ENCODE data around the gene ST3GAL5. TPM values are rescaled to one million over a fixed set of nuclear protein-coding genes. Genes with fewer than 3 reads are reported as not detected.
A peak's percentile ranks its signal among the peaks of the same experiment; 100 is the strongest.
"Not testable (repeated sequence)": the region's sequence is repeated elsewhere in the genome, so short reads cannot be mapped to it uniquely, and the experiment has no call there.

Gene ST3GAL5
- total RNA-seq, 1 experiment from 2014 or later, result 17.7 TPM

DNA sequence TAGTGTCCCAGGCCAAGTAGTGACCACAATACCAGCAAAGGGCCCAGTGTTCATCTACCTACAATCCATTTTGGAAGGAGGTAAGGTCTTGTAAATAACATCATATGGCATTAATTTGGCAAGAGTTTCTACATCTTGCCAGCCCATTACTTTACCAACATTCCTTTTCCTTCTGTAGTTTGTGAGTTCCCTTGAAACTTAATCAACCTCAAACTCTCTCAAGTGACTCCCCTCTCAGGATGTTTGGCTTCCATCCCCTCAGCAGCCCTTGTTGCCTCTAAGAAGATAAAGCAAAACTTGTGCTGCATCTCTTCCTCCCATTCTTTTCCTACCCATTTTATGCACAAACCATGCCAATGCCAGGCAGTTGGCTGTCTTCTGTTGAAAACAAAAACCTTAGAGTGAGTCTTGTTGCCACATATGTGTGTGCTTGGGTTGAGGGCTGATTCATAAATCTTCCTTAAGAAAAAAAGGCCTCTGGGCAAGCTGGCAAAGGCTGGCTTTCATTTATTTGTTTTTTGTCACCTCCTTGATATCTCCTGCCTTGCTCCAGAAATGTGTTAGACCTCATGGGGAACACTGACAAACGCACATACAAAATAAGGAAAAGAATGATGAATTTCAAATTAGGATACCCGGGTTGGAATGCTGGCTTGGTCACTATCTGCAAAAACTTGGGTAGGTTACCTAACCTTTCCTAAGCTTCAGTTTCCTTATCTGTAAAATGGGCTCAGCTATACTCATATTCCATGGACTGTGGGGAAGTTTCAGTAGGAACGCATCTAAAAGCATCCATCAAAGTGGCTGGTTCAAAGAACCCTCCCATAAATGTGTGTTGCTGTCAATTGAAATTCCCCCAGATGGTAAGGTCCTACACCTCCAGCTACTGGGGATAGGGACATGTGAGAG lies 29.4 kb upstream of the ST3GAL5 start:
- no peak for DNase-seq (ENCODE audit: low spot score)

DNA sequence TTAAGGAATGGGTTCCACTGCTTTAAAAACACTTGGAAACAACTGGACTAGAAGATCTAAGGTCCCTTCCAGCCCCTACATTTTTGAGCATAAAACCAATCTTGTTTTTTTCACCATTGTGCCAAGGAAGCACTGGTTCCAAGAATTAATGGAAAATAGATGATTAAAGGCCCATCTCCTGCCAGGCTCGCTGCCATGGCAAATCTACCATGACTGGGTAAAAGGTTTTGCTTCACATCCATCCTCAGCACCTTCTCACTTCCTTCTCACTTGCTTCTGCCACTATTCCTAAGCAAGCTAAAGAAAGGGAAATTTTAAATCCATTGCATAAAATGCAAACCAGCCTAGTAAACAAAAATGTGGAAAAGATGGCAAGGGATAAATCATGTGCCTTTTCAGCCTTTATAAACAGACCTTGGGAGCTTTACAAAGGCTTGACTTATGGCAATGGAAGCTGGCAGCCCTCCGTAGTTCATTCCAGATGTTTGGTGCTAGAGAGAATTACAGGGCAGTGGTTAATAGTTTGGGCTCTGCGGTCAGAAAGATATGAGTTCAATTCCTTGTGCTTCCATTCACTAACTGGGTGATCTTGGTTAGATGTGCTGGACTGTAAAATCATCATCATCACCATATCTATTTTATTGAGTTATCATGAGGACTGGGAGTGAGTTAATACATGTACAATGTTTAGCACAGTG lies 27.0 kb upstream of the ST3GAL5 start:
- DNase-seq (ENCODE audit: low spot score), result no peak

GRCh38 chr2:85914922-85915321 lies 26.1 kb upstream of the ST3GAL5 start:
- DNase-seq (ENCODE audit: low spot score), result no peak

DNA sequence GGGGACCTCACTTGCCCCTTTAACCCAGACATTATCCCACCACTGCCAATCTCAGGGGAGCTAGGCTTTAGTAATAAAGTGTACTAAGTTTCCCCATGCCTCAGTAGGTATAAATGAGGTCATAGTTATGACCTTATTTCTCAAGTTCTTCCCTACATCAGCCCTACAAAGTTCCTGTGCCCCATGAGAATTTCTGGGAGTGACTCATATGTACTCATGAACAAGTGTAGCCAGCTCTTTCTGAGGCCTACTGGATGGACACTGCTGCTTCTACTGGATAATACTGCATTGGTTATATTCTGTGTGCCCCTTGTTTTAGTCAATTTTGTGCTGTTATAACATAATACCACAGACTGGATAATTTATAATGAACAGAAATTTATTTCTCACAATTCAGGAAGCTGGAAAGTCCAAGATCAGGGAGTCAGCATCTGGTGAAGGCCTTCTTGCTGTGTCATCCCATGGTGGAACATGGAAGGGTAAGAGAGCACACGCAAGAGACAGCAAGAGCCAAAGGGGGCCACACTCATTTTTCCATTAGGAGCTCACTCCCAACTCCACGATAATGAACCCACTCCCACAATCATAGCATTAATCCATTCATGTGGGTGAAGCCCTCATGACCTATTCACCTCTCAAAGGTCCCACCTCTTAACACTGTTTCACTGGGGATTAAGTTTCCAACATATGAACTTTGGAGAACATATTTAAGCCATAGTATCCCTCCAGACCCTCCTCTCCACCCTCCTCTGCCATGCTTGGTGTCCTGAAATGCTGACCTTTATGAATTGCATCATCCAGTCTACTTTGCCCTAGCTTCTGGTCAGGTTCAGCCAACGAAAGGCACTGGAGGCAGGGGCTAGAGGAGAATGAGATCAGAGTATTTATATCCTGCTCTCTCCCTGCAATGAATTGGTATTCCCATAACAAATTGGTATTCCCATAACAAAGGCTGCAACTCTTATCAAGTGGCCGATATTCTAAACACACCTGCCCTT lies 25.4 kb upstream of the ST3GAL5 start:
- no peak for DNase-seq (ENCODE audit: low spot score)

- peak; percentile 89 for DNase-seq (ENCODE audit: low spot score)
Measured at GRCh38 chr2:85911814-85912692, 23.3 kb upstream of the ST3GAL5 start.

DNA sequence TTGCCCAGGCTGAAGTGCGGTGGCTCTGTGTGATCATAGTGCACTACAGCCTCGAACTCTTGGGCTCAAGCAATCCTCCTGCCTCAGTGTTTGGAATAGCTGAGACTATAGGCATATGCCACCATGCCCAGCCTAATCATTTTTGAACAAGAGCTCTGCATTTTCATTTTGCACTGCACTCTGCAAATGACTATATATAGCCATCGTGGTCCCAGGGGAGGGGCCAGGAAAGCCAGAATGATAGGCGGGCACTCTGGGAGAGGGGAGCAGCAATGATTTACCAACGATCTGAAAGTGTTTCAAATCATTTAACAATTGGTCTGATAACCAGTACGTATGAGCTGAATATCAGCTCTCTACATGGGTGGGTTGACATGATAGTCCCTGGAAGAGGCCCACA lies 22.3 kb upstream of the ST3GAL5 start:
- DNase-seq (ENCODE audit: low spot score), result no peak

GRCh38 chr2:85909005-85909404 lies 20.2 kb upstream of the ST3GAL5 start:
- no peak for DNase-seq (ENCODE audit: low spot score)

DNA sequence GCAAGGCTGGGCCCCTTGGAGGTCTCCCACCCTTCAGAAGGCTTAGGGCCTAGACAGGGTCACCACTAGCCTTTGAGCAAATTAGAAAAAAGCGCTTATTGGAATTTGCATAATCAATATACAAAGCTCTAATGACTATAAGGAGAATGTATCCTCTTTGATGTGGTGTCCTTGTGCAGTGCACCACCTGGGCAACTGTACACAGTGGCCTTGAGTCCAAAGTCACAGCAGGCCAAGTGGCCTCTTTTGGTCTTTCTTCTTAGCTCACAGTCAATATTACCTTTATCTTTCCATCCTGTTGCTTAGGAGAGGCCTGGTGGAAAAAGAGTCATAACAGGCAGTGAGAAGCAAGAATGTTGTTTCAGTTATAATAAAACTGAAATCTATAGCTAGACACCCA lies 19.7 kb upstream of the ST3GAL5 start:
- DNase-seq (ENCODE audit: low spot score), result no peak

DNA sequence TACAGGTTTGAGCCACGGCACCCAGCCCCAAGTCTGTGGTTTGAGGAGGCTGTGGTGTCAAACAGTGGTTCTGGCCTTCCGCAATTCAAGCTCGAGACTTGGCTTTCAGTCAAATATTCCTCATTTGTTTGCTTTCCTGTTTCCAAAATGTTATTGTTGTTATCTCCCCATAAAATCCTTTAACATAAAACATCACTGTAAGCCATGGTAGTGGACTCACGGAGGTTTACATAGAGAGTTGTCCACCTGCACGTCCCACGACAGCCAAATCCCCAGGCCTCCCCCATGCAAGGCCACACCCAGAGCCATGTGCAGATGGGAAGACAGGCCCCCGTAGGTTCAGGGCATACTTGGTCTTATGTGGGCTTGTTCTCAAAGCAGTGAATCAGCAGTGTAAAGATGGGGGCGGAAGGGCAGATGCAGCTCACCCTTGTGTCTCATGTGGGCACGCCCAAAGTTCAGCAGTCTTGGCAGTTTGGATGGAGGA lies 18.9 kb upstream of the ST3GAL5 start:
- no peak for DNase-seq (ENCODE audit: low spot score)

- DNase-seq (ENCODE audit: low spot score), result no peak
Measured at GRCh38 chr2:85906748-85907147, 18.0 kb upstream of the ST3GAL5 start.

DNA sequence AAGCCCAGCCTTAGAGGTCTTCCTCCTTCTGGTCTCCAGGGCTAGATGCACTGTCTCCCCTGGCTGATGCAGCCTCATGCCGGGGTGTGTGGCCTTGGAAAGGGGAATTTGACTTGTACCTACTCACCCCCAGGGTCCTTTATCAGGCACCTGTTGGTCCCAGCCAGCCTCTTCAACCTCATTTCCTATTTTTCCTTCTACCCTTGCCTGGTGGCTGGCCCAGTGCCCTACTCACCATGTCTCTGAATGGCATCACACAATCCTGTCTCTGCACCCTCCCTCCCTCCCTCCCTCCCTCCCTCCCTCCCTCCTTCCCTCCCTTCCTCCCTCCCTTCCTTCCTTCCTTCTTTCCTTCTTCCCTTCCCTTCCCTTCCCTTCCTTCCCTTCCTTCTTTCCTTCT lies 17.1 kb upstream of the ST3GAL5 start:
- no peak for DNase-seq (ENCODE audit: low spot score)

DNA sequence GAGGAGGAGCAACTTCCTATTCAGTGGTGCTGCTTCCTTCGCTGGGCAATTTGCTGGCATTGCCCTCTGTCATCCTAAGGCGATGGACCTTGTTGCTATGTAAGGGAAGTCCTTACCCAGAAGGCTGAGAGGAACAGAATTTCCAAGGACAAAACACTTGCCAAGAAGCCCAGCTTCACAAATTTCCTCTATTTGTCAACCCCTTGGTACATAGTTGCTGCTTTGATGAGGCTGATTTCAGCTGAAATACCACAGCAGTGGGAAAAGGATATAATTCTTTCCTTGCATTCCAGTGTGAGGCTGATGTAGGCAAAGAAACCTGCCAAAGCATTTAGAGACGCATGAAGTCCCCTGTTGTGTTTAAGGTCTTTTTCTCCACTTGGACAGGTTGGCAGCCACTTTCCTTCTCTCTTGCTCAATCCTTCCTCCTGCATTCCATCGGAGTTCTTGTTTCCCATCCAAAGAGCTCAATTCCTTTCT lies 16.4 kb upstream of the ST3GAL5 start:
- no peak for DNase-seq (ENCODE audit: low spot score)

GRCh38 chr2:85903849-85904248 lies 15.1 kb upstream of the ST3GAL5 start:
- DNase-seq (ENCODE audit: low spot score), result no peak

DNA sequence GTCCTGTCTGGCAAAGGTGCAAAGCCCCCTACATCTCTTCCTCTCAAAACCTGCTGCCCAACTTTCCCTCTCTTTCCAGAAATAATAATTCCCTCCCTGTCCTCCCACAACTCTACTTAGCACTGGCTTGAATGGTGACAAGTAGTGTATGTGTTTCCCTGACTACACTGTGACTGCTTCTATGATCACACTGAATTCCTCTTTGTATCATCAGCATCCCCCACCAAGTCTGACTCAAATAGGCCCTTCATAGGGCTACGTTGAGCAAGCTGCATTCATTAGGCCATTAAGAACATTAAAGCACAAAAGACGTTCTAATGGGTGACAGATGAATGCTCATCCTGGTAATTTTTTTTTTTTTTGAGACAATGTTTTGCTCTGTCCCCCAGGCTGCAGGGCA lies 13.7 kb upstream of the ST3GAL5 start:
- DNase-seq (ENCODE audit: low spot score), result no peak

DNA sequence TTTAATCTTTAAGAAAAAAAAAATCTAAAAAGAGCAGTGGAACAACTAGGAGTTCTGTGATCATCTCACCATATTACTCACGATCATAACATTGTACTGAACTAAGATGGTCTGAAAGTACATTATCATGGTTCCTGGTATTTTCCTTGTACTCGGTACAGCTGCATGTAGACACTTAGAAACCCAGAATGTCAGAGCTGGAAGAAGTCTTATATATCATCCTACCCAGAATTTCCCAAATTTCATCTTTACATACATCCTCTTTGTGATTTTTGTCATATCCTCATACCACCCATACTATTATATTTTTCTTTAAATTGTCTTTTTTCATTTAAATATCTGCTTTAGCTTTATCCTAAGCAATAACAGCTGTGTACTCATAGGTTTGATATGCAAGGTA lies 12.4 kb upstream of the ST3GAL5 start:
- no peak for DNase-seq (ENCODE audit: low spot score)

- no peak for DNase-seq (ENCODE audit: low spot score)
Measured at GRCh38 chr2:85900366-85900765, 11.6 kb upstream of the ST3GAL5 start.

DNA sequence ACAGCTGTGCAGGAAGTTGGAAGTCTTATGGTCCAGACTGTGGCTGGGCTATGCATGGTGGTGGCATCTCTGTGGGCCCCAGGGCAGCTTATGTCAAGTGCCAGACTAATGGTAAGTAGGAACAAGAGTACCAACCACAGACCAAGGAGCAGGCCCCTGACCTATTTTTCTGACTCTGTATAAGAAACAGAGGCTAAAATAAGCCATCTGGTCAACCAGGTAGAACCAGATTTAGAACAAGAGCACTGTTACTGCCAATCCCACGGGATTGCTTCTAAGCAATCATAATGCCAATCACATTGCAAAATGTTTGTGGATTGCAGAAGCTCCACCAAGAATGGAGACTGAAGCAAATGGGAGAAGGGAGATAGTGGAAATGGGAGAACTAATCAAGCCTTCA lies 11.1 kb upstream of the ST3GAL5 start:
- DNase-seq (ENCODE audit: low spot score), result no peak

DNA sequence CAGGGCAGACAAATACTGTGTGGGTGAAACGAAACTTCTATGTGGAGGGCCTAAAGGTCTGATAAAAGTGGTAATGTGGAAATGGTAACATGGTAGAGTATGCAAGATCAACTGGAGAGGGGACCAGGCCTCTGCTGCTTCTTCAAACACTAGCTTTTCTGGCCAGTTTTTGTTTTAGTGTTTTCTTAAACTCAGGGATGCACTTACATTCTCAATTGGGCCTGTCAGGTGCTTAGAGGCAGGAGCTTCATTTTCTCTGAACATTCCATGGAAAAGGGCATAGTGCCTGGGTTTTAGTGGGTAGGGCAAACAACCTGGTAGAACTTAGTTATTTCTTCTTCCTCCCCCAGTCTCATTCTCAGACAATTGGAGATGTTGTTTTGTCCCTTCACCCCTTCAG lies 10.5 kb upstream of the ST3GAL5 start:
- DNase-seq (ENCODE audit: low spot score), result no peak

DNA sequence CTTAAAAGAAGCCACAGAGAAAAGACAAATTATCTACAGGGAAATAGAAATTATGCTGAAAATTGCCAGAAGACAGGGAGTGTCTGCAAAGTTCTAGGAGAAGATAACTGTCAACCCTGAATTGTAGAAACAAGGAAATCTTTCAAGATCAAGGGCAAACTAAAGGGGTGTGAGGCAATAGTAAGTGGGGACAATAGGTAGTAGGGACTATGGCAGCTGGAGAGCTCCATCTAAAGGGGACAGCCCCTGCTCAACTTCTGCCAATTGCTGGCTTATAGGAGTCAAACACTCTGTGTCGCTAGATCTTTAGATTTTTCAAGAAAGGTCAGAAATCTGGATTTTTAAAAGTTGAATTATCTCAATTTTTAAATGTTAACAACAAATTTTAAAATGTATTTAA lies 10.1 kb upstream of the ST3GAL5 start:
- no peak for DNase-seq (ENCODE audit: low spot score)

DNA sequence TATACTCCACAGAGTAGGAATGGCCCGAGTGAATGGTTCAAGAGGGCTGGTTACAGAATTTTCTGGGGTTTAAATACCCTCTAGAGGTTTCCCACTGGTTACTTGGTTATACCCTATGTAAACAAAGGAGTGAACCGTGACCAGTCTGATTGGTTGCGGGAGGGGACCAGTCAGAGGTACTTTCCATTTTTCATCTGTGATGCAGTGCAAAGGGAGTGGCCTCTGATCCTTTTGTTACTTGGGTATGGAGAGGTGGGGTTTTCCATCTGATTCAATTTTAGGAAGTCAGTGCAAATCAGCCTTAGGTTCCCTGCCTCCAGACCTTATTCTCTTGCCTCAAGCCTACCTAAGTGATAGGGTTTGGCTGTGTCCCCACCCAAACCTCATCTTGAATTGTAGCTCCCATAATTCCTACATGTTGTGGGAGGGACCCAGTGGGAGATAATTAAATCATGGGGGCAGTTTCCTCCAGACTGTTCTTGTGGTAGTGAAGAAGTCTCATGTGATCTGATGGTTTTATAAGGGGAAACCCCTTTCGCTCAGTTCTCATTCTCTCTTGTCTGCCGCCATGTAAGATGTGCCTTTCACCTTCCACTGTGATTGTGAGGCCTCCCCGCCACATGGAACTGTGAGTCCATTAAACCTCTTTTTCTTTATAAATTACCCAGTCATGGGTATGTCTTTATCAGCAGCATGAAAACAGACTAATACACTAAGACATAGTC lies 5.9 kb upstream of the ST3GAL5 start:
- not testable (repeated sequence) for DNase-seq (ENCODE audit: low spot score)

Data from H4 (cell line).